Middle frontal gyrus (tissue), 1 donor: ENCODE measurements around the gene CREB5.

Source experiments
- DNase-seq: peaks from one replicate; pipeline ENCODE4 v3.0.0-alpha.2; 2015; ENCODE audit warnings: low spot score; ENCODE audit errors: extremely low spot score

CREB5 gene

DNA sequence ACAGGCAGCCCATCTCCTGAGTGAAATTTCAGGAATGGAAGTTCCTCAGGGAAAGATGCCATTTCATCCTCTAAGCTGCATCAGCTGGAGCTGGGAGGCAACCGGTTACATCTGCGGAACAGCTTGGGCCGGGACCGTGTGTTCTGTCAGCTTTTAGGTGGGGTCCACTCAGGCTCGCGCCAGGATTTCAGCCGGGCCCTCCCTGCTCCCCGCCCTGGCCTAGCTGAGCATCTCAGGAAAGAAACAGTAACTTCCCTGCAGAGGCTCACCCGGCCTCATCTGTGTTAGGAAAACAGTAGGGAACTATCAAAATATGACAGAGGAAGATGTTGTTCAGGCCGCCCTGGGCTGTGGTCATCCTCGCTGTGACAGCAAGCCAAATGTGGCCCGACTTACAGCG lies 435.4 kb downstream of the CREB5 start:
- DNase-seq, result no peak

- no peak for DNase-seq
These were observed 436.6 kb downstream of the CREB5 start for GRCh38 chr7:28848906-28849305.

DNA sequence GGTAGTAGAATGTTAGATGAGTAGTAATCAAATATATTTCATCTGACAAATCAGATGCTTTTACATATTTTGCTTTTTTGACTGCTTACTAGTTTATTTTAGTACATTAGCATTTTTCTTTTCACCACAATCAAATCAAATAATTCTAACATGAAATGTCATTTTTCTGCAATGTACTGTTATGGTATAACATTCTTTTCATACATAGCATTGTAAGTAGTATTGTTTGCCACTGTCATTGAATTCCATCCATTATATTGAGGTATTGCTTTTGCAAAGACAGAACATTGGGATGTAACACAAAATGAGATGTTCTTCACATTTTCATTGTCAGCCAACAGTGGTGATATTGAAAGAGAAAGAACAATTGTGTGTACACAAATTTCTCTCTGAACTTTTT lies 438.4 kb downstream of the CREB5 start:
- DNase-seq, result no peak

- DNase-seq, result no peak
These were observed 440.8 kb downstream of the CREB5 start for GRCh38 chr7:28853150-28853549.

DNA sequence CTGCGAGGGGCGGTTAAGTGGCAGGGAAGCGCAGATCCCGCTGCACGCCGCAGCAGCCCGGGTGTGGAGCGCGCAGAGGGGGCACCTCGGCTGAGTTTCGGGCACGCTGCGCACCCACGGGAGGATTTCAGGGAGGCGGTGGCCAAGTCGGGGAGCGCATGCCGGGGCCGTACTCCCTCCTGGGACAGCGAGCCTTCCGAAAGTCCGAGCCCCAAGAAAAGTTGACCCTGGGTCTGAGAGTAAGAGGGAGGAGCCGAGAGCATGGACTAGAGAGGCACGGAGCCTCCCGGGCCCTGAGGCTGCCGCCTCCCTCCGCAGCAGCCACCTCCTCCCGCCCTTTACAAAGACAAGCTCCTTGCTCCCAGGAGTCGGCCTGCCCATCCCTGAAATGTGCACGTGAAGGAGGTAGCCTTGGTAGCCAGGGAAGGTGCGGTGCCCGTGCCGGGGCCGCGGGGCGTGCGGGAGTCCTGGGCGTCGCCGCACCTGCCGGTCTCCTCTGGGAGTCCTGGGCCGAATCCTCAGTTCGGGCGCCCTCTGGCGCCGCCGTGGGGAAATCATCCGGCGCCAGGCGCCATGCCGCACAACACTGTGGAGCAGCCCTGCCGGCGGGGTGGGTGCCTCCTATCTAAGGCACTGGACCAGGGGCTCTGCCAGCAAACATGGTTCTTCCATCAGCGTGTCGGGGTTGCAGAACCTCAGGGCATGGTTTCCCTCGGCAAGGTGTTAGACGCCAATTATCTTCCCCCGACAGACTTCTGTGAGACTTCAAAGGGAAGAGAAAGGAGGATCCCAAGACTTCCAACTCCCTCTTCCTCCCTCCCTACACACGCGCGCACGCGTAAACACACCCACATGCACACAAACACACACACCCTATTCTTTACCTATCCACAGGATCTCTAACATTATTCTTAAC lies 441.8 kb downstream of the CREB5 start:
- DNase-seq, result peak; percentile 78

GRCh38 chr7:28854750-28855074 lies 442.4 kb downstream of the CREB5 start:
- no peak for DNase-seq

GRCh38 chr7:28855538-28856217 lies 443.4 kb downstream of the CREB5 start:
- DNase-seq, result no peak

DNA sequence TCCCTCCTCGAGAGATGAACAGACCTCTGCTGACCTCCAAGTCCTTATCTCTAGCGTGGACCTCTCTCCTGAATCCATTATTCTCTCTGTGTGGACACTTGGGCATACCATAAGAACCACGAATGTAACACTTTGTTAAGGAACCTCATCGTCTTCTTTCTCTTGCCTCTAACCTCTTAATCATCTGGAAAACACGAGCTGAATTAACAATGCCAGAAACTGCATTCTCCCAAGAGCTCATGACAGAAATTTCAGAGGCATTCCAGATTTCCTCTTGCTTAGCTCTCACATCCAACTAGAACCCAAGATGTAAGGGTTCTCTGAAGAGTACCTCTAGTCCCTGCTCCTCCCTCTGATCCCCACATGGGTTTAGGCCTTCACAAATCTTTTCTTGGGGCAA lies 444.3 kb downstream of the CREB5 start:
- no peak for DNase-seq

DNA sequence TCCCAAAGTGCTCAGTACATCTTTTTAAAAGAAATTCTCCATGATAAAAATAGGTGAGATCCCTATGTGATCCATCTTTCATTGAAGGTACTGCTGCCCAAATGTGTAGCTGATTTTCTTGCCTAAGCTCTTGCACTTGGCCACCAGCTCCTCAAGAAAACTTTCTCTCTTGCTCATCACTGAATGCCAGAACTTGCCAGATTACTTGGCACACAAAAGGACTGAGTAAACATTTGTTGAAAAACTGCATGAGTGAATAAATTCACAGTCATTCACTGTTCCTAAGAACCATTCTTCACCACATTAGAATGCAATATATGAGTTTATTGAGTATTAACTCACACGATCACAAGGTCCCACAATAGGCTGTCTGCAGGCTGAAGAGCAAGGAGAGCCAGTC lies 445.9 kb downstream of the CREB5 start:
- no peak for DNase-seq

DNA sequence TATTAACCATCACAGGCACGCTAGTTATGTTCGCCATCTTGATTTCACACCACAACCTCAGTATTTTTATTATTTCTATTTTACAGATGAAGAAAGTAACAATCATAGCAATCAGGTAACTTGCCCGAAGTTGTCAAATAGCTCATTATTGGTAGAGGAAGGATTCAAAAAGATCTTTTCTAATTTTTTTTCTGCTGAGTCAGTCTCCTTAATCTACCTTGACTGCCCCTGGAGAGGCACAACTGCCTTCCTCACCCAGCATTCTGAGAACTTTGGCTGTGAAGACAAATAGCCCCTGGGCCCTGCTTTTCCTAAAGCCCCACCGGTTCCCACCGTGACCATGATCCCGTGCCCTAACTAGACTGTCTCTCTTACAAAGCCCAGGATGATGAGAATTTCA lies 446.6 kb downstream of the CREB5 start:
- DNase-seq, result no peak

GRCh38 chr7:28861825-28862224 lies 449.5 kb downstream of the CREB5 start:
- DNase-seq, result no peak

GRCh38 chr7:28862595-28863272 lies 450.4 kb downstream of the CREB5 start:
- no peak for DNase-seq

DNA sequence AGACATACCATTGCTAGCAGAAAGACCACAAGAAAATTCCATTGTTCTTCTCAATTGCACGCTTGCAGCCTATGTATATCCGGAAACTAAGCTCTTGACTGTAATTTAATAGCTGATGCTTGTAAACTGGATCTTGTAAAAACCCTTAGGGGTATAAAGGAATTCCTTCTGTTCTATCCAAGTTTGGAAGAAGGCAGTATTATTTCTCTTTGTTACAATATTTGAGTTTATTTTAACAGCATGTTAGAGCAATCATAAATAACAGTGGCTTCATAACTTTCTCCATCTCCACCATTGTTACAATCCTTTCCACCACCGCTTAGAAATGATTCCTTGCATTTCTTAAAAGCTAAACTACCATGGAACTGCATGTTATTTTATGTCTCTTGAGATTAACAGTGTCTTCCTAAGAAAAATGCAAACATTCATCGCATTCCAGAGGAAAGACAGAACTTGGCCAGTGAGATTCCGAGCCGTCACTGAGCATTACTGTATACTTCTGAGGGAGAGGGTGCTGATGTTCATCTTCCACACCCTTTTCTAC lies 453.4 kb downstream of the CREB5 start:
- DNase-seq, result no peak

DNA sequence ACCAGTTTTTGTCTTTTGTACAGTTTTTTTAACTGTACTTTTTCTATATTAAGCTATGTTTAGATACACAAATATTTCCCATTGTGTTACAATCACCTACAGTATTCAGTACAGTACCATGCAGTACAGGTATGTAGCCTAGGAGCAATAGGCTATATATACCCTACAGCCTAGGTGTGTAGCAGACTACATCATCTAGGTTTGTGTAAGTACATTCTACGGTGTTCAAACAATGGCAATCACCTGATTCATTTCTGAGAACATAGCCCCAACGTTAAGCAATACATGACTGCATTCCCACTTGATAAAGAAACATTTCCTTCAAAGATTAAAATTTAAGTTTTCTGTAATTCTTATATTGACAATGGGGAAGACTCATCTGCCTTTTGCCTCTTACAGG lies 456.4 kb downstream of the CREB5 start:
- no peak for DNase-seq

DNA sequence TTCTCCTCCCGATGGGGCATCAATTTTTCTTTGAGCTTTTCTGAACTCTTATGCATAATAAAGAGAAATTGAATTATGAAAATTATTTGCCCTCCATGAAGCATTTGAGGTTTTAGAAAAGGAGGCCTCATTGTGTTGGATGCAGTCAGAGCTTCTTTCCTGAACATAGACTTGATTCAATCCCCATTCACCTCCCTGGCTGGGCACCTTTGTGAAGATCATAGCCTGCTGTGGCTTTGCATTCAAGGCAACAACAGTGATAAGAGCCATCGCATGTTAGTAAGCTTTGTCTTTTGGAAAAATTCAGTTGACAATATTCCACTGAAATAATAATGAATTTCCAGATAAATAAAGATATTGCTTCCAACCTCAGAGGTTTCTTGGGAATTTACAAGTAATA lies 458.8 kb downstream of the CREB5 start:
- DNase-seq, result no peak

DNA sequence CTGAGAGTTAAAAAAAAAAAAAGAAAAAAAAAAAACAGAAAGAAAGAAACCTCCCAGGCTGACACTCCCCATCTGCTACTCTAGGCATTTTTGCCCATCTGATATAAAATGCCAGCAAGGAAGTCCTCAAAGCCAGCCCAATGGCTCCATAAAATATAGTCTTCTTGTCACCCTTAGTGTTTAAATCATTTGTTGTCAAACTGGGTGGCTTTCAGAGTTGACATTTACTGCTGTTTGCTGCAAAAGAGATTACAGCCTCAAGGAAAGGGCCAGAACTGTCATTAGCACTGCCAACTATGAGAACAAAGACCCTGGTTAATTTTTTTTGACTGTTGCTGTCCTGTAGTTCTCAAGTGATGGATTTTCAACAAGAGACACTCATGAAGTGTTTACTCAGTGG lies 459.3 kb downstream of the CREB5 start:
- no peak for DNase-seq

DNA sequence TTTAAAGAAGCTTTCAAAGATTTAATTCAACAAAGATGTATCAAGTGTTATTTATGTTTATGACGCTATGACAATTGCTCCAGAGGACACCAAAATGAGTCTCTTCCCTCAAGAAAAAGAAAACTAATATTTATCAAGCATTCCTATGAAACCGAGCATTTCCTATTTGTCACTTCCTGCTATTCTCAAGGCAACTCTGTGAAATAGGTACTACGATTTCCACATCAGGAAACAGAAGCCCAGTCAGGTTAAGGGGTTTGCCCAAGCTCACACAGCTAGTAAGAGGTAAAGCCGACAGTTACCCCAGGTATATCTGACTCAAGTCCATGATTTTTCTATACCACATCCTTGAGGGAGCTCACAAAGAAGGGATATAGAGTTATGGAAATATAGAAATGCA lies 459.9 kb downstream of the CREB5 start:
- no peak for DNase-seq

DNA sequence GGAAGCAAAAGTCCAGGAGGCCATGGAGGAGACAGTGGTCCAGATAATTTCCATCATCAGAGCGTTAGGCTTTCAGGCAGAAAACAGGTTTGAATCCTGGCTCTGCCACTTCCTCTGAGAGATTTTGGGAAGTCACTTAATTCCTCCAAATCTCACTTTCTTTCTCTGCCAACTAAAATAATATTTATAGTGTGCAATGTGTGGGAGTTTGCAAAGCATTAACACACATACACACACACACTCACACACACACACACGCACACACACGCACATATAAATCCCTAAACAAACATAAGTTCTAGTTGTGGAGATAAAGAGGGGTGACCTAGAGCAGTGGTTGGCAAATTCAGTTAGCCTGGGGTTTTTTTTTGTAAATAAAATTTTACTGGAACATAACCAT lies 461.0 kb downstream of the CREB5 start:
- no peak for DNase-seq

- DNase-seq, result no peak
These were observed 461.7 kb downstream of the CREB5 start for GRCh38 chr7:28874001-28874400.
